AG04449 (cell line): ENCODE measurements around the gene SIM1.

Source experiments
- CTCF ChIA-PET: fragments of 350-600 bp; formaldehyde crosslinking; extraction: SDS; loops from one replicate; lab custom pipeline; 2021; ENCODE audit warnings: antibody characterized with exemption; lab: Yijun Ruan, JAX
- POLR2A ChIA-PET: fragments of 400-600, 350-600 bp; formaldehyde crosslinking; extraction: SDS; loops from one replicate; lab custom pipeline; 2020; ENCODE audit warnings: antibody characterized with exemption, inconsistent platforms; lab: Yijun Ruan, JAX
- DNase-seq: peaks from one replicate; pipeline ENCODE4 v3.0.0-alpha.2; 2010; ENCODE audit warnings: low read depth, low spot score
- H3K4me3 ChIP-seq: 2 replicates; pipeline ENCODE4 v1.5.1; 2011; ENCODE audit warnings: low read depth, mild to moderate bottlenecking, control low read depth, low read length
- CTCF ChIP-seq: IDR thresholded peaks from one replicate; pipeline ENCODE4 v1.5.1; 2011; ENCODE audit warnings: mild to moderate bottlenecking, moderate library complexity, low read length, control low read depth, inconsistent platforms; ENCODE audit not compliant: insufficient read depth; ENCODE audit errors: missing control alignments

Gene SIM1

DNA sequence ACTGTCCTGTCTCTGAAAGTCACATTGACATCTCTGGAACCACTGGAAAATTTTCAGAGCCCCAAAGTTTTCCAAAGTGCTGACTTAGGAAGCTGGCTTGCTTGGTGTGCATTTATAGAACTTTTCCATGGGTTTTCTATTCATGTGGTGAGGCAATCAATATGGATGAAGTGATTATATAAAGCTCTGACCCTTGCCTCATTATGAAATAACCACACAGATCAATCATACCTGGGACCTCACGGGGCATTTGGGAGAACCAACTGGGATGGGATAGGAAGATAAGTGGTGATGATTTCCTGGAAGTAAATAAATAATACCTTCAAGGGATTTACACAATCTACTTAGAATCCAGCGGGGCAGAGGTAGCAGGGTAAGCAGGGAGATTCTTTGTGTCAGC lies 22.9 kb upstream of the SIM1 start:
- no peak overlapping the region for H3K4me3 ChIP-seq
- TF ChIP-seq CTCF = no peak
- POLR2A ChIA-PET = no interaction called here
- no peak for DNase-seq
- CTCF ChIA-PET = interaction anchor here (0.8 to 1.4 kb wide), 4 partner anchors 9 to 380 kb away, joined by 3 to 6 read pairs (median 4); no protein-coding TSS in a partner anchor

DNA sequence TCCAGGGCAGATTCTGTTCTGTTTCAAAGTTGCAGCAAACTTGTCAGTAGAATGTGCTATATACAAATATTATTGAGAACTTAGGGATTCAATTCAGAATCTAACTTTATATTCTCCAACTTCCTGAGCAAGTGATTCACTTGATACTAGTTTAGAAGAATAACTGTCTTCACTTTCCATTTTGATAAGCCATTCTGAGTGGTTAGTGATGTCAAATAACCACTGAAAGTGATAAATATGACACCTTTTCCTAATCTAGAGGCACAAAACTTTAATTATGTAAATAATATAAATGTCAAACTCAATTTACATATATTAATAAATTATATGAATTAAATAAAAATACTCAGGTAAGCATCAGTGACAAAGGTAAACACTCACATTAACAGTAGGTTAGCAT lies 20.5 kb upstream of the SIM1 start:
- no peak for DNase-seq
- ChIA-PET POLR2A (no interaction called here), CTCF (no interaction called here)
- TF ChIP-seq CTCF = no peak
- H3K4me3 ChIP-seq = no peak overlapping the region

DNA sequence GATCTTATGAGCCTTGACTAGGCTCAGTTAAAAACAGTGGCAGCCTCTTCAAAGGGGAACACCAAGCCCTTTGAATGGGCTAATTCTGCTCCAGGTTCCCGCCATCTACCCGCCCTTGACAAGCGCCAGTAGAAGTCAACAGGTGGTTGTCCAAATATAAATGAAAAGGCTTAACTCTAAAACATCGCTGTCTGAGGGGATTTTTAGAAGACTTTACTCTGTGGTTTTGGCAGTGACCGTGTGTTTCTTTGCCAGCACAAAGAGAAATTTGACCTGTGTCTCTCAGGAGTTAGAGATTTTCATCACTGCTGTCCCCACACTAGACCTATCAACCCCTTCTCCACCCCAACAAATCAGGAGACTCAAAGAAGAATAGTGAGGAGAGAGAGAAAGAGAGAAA lies 19.8 kb upstream of the SIM1 start:
- no peak overlapping the region for H3K4me3 ChIP-seq
- CTCF ChIA-PET = no interaction called here
- no peak for TF ChIP-seq CTCF
- no peak for DNase-seq
- POLR2A ChIA-PET = no interaction called here

DNA sequence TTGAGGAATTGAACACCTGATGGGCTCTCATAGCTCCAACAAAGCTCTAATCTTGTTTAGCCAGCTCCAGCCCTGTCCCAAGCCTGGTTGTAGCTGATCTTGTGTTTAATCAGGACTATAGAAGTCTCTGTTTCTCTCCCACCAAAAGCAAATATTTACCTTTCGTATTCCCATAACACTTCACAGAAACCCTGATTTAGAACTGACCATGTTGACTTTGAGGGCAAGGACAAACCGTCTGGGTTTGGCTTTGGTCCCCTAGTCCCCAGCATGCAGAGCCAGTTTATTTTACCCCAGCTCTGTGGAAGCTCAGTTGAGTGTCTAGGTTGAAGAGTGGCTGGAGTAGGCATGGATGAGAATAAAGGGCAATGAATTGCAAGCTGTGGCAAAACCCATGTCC lies 18.0 kb upstream of the SIM1 start:
- CTCF ChIA-PET = interaction anchor here (0.9 to 4.4 kb wide), 6 partner anchors 11 to 376 kb away, joined by 3 to 25 read pairs (median 3); no protein-coding TSS in a partner anchor
- TF ChIP-seq CTCF = no peak
- no peak for DNase-seq
- POLR2A ChIA-PET = no interaction called here
- no peak overlapping the region for H3K4me3 ChIP-seq

DNA sequence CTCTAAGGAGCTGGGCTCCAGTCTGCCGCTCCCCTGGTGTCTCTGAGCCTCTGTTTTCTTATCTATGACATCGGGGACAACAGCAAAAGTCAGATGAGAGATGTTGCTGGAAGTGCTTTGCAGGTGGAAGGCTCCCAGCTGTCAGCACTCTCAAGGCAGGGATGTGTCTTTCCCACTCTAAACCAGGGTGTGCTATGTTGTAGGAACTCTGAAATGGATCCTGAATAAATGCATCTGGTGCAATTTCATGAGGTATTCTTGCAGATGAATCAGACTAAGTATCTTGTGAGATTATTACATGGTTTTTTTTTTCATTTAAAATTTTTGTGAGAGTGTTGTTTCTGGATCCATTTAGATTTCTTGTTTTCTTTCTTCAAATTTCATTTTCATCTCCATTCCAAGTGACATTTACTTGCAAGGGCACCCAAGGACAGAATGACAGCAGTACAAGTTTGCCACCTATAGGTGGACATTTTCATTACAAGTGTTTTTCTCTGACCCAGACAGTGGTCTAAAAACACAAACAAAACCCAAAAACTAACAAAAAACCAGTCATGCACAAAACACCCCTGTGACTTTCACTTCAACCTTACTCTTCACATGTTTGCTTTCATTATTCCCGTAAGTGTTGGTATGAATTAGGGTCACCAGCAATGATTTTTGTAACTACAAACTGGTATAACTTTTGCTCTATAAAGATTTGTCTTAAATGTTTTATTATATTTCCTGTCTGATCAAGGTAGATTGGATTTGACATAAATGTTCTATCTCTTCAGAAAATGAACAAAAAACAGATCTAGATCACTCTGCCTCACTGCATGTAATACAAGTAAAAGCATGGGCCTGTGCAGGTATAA lies 14.7 kb upstream of the SIM1 start:
- CTCF ChIA-PET = interaction anchor here (0.6 to 11.4 kb wide), 29 partner anchors 8 to 611 kb away, joined by 3 to 180 read pairs (median 5); partner anchors contain the start of gene SIM1
- no peak for DNase-seq

More for the DNA sequence above, 14.7 kb upstream of the SIM1 start:
- POLR2A ChIA-PET = no interaction called here
- peak; percentile 36 for TF ChIP-seq CTCF
- H3K4me3 ChIP-seq = no peak overlapping the region
